HUES64 (cell line): Measurements from ENCODE around the gene SLC12A4.
"Not testable (repeated sequence)": the region's sequence is repeated elsewhere in the genome, so short reads cannot be mapped to it uniquely, and the experiment has no call there.

Source experiments
- H3K27ac ChIP-seq: 2 replicates; pipeline ENCODE4 v1.7.0; 2013; ENCODE audit warnings: low read depth, low read length, inconsistent platforms
- H3K27me3 ChIP-seq: 2 replicates; pipeline ENCODE4 v1.6.1; 2013; ENCODE audit warnings: mild to moderate bottlenecking, low read length; ENCODE audit not compliant: insufficient read depth
- H3K36me3 ChIP-seq: 2 replicates; pipeline ENCODE4 v1.6.1; 2013; ENCODE audit warnings: mild to moderate bottlenecking, low read length; ENCODE audit not compliant: insufficient read depth
- H3K4me1 ChIP-seq: 2 replicates; pipeline ENCODE4 v1.6.1; 2013; ENCODE audit warnings: mild to moderate bottlenecking, low read length, moderate library complexity; ENCODE audit not compliant: insufficient read depth
- H3K4me3 ChIP-seq: 2 replicates; pipeline ENCODE4 v1.5.1; 2013; ENCODE audit warnings: mild to moderate bottlenecking, low read length, moderate library complexity
- H3K9ac ChIP-seq: 2 replicates; pipeline ENCODE4 v1.6.1; 2013; ENCODE audit warnings: mild to moderate bottlenecking, low read depth, low read length
- H3K9me3 ChIP-seq: 2 replicates; pipeline ENCODE4 v1.6.1; 2013; ENCODE audit warnings: low read depth, low read length; ENCODE audit not compliant: insufficient read depth
- WGBS: fragments of 150-250, 120-280 bp; methylation state at CpG from one replicate; pipeline ENCODE4 v1.1.7; 2013; ENCODE audit warnings: missing lambda C conversion rate; 5-methylcytosine and 5-hydroxymethylcytosine counted together

Gene SLC12A4

DNA sequence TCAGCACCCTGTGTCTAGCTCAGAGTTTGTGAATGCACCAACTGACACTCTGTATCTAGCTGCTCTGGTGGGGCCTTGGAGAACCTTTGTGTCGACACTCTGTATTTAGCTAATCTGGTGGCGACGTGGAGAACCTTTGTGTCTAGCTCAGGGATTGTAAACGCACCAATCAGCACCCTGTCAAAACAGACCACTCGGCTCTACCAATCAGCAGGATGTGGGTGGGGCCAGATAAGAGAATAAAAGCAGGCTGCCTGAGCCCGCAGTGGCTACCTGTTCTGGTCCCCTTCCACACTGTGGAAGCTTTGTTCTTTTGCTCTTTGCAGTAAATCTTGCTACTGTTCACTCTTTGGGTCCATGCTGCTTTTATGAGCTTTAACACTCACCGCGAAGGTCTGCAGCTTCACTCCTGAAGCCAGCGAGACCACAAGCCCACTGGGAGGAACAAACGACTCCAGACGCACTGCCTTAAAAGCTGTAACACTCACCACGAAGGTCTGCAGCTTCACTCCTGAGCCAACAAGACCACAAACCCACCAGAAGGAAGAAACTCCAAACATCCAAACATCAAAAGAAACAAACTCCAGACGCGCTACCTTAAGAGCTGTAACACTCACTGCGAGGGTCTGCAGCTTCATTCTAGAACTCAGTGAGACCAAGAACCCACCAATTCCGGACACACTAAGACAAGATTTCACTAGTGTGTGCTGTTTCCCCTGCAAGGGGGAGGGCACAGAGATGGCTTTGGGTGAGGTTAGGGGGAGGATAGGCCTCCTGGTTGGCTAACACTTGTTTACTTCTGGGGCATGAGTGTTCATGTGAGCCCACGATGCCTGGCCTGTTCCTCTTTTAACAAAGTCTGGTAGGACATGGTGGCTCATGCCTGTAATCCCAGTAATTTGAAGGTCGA is 30.6 kb upstream of the SLC12A4 start, which contains the start of gene DPEP2:
Gene DPEP2, minus strand, starts transcription at position 706 of the 910 bp plus-strand sequence. CDS start 6,272 bp downstream, outside the sequence.
- H3K27ac ChIP-seq, H3K9me3 ChIP-seq, H3K4me3 ChIP-seq, H3K9ac ChIP-seq, H3K36me3 ChIP-seq, H3K4me1 ChIP-seq, H3K27me3 ChIP-seq: not testable (repeated sequence)
- 94% methylated on average over 18 of the region's 18 CpGs for WGBS

DNA sequence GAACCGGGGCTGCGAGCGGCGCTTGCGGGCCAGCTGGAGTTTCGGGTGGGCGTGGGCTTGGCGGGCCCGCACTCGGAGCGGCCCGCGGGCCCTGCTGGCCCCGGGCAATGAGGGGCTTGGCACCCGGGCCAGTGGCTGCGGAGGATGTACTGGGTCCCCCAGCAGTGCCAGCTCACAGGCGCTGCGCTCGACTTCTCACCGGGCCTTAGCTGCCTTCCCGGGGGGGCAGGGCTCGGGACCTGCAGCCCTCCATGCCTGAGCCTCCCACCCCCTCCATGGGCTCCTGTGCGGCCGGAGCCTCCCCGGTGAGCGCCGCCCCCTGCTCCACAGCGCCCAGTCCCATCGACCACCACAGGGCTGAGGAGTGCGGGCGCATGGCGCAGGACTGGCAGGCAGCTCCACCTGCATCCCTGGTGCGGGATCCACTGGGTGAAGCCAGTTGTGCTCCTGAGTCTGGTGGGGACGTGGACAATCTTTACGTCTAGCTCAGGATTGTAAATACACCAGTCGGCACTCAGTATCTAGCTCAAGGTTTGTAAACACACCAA is 29.9 kb upstream of the SLC12A4 start:
- H3K36me3 ChIP-seq, H3K27ac ChIP-seq, H3K9me3 ChIP-seq, H3K4me3 ChIP-seq, H3K4me1 ChIP-seq, H3K27me3 ChIP-seq, H3K9ac ChIP-seq: not testable (repeated sequence)
- WGBS: 96% methylated on average over 36 of the region's 36 CpGs

DNA sequence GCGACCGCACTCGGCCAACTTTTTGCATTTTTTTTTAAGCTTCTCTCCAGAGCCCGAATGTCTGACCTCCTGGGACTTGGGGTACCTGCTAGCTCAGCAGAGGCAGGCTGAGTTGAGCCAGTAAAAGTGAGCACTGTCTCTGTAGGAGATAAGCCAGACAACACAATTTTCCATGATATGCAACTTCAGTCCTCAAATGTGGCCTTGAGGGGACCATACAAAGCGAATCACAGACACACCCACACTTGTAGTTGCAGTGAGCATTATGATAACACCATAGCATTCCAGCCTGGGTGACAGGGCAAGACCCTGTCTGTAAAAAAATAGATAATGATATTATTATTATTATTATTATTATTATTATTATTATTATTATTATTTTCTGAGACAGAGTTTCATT is 28.2 kb upstream of the SLC12A4 start:
- WGBS: 98% methylated on average over 5 of the region's 5 CpGs
- Histone ChIP-seq H3K4me1 (no peaks in the 10 kb centered on the region), H3K36me3 (no peaks in the 10 kb centered on the region), H3K27ac (no peak overlapping the region), H3K9ac (no peak overlapping the region), H3K9me3 (no peaks in the 10 kb centered on the region), H3K4me3 (no peak overlapping the region), H3K27me3 (peaks cover 13% of the 10 kb centered on the region)

DNA sequence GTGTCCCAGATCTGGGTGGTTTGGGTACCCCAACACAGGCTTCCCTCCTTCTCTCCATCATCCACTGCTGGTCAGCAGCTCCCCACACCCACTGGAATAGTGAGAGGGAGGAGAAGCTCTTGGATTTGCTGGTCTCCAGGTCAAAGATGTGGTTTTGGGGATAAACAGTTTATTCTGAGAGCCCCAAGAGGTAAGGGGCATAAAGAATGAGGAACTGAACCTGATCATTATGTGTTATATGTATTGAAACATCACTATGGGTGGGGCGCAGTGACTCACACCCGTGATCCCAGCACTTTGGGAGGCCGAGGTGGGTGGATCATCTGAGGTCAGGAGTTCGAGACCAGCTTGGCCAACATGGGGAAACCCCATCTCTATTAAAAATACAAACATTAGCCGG is 27.0 kb upstream of the SLC12A4 start:
- H3K27me3 ChIP-seq: peaks cover 13% of the 10 kb centered on the region
- H3K9ac ChIP-seq: no peak overlapping the region
- 90% methylated on average over 5 of the region's 5 CpGs for WGBS
- H3K4me3 ChIP-seq: no peak overlapping the region
- H3K9me3 ChIP-seq: no peaks in the 10 kb centered on the region
- no peak overlapping the region for H3K27ac ChIP-seq
- no peaks in the 10 kb centered on the region for H3K4me1 ChIP-seq
- H3K36me3 ChIP-seq: no peaks in the 10 kb centered on the region

DNA sequence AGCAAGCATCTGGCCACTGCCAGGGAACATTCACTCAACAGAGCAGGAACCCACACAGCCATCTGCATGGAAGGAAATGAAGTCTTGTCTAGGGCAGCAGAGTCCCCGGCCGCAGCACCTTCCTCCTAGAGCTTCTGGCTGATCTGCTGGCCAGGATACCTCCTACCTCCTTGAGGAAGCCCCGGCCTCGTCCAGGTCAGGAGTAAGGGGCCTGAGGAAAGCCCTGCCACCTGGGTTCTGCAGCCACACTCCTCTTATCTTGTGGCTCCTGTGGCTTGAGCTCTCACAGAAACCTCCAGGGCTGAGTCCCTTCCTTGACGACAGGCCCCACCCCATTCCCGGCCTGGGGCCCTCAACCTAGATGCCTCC is 25.6 kb upstream of the SLC12A4 start:
- not testable (repeated sequence) for H3K9ac ChIP-seq, H3K27ac ChIP-seq

DNA sequence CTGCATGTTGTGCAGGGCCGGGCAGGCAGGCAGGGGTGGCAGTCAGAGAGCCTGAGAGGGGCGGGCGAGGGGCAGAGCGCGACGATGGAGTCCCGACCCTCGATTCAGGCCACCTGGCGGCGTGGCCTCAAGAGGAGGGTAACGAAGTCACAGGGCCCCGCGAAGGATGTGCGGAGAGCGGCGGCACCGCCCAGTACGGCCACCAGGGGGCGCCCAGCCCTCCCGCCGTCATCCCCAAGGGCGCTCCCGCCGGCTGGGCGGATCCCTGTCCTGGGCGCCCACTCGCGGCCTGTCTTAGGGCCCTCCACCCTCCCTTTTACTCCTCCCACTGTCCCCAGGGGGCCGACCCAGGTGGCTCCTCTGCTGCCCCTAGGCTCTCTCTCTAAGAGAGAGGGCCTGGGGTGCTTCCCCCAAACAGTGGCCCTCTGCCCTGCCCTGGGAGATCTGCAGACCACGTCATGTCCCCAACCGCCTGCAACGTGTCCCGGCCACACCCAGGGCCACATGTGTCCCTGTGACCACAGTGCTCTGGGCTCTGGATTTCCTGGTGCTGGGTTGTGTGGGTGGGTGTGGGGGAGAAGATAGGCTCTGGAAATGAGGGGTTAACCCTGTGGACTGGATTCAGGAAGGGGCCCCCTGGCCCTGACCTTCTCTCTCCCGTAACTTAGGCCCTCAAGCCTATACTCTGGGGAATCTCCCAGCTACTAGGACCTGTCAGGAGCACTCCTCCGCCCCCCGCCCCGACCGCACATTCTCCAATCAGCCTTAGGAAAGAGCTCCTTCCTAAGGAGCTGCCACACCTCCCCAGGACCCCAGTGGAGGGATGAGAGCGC is 25.0 kb upstream of the SLC12A4 start:
- no peak overlapping the region for H3K4me3 ChIP-seq
- WGBS: 23% methylated on average over 39 of the region's 39 CpGs
- no peaks in the 10 kb centered on the region for H3K36me3 ChIP-seq
- no peak overlapping the region for H3K27ac ChIP-seq
- no peaks in the 10 kb centered on the region for H3K9me3 ChIP-seq
- H3K4me1 ChIP-seq: no peaks in the 10 kb centered on the region
- H3K9ac ChIP-seq: no peak overlapping the region
- peaks cover 13% of the 10 kb centered on the region for H3K27me3 ChIP-seq

More for the DNA sequence above, 25.6 kb upstream of the SLC12A4 start:
- not testable (repeated sequence) for H3K4me3 ChIP-seq, H3K9me3 ChIP-seq, H3K4me1 ChIP-seq, H3K36me3 ChIP-seq
- peaks cover 13% of the 10 kb centered on the region for H3K27me3 ChIP-seq
- WGBS: 91% methylated on average over 4 of the region's 6 CpGs

DNA sequence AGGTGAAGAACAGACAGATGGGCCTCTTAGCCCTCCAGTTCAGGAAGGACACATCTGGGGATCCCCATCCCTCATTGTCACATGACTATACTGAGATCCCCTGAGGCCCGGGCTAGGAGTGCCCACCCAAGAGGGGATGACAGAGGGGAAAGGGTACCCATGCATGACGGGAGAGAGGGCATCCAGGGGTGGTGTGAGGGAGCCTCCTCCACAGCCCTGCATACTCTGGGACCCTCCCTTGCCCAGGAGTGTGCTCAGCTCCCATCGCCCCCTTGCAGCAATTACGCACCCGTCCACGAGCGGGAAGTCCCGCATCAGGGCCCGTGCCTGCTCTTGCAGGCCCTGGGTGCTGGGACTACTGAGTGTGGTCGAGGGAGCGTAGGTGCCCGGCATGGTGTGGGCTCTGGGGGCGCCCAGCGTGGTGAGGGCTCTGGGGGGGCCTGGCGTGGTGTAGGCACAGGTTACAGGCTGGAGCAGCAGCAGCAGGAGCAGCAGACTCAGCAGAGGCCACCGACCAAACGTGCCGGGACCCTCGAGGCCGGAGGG is 24.3 kb upstream of the SLC12A4 start:
- Histone ChIP-seq H3K4me1 (no peaks in the 10 kb centered on the region), H3K9ac (no peak overlapping the region), H3K27me3 (peaks cover 13% of the 10 kb centered on the region), H3K36me3 (no peaks in the 10 kb centered on the region), H3K4me3 (no peak overlapping the region), H3K27ac (no peak overlapping the region), H3K9me3 (no peaks in the 10 kb centered on the region)
- 81% methylated on average over 19 of the region's 20 CpGs for WGBS

DNA sequence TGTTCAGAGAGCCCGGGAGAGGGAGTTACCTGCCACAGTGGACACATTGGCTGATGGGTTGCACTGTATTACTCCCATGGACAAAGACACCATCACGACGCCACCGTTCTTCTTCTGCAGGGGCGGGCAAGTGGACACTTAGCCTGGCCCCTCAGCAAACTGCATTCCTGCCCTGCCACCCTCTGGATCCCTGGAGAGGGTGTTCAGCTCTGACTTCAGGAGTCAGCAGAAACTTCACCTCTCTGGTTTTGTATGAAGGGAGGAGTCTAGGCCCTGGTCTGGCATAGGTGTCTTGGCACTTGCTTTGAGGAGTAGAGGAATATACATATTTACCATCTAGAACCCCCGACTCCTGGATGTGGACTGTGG is 21.6 kb upstream of the SLC12A4 start:
- Histone ChIP-seq H3K36me3 (no peaks in the 10 kb centered on the region), H3K27me3 (peaks cover 13% of the 10 kb centered on the region), H3K9ac (no peak overlapping the region), H3K4me1 (no peaks in the 10 kb centered on the region), H3K9me3 (no peaks in the 10 kb centered on the region), H3K4me3 (no peak overlapping the region), H3K27ac (no peak overlapping the region)
- 92% methylated on average over 6 of the region's 6 CpGs for WGBS

DNA sequence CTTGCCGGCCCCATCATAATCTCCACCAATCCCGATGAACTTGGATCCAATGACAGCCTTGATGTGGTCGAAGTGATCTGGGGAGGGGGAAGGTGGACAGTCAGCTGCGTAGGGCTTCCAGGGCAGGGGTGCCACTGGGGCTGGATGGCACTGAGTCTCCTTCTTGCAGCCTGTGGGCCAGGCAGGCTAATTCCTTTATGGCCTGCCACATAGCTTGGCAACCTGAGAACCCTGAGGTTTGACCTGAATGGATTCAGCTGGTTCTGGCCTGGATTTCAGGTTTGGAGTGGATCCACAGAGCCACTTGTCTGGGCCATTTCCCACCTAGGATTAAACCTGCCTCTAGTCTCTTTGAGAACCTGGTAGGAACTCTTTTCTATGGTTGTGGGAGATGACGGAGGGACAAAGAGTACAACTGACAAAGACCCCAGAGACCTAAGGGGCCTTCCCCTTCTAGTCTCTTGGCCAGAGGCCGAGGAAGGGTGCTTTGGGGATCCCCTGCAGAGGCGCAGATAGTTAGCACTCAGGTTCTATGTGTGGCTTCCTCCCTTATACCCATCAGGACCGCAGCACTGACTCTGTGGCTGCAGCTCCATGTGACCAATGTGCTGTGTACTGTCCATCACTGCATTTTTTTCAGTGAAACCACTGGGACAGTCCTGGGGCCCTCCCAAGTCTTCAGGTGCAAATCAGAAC is 21.0 kb upstream of the SLC12A4 start:
- no peaks in the 10 kb centered on the region for H3K4me1 ChIP-seq
- H3K9me3 ChIP-seq: no peaks in the 10 kb centered on the region
- H3K36me3 ChIP-seq: no peaks in the 10 kb centered on the region
- 96% methylated on average over 8 of the region's 8 CpGs for WGBS
- H3K27me3 ChIP-seq: peaks cover 13% of the 10 kb centered on the region
- H3K9ac ChIP-seq: no peak overlapping the region
- H3K4me3 ChIP-seq: no peak overlapping the region
- H3K27ac ChIP-seq: no peak overlapping the region

DNA sequence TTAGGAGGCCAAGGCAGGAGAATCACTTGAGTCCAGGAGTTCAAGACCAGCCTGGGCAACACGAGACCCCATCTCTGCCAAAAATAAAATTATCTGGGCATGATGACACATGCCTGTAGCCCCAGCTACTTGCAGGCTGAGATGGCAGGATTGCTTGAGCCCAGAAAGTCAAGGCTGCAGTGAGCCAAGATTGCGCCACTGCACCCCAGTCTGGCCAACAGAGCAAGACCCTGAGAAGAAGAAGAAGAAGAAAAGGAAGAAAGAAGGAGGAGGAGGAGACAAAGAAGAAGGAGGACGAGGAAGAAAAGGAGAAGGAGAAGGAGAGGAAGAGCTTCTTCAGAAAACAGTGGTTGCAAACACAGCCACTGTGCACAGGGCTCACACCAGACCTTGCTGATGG is 20.2 kb upstream of the SLC12A4 start:
- H3K9ac ChIP-seq: no peak overlapping the region
- WGBS: 80% methylated on average over 3 of the region's 3 CpGs
- H3K27ac ChIP-seq: no peak overlapping the region
- no peaks in the 10 kb centered on the region for H3K4me1 ChIP-seq
- H3K4me3 ChIP-seq: no peak overlapping the region
- H3K27me3 ChIP-seq: peaks cover 13% of the 10 kb centered on the region
- H3K36me3 ChIP-seq: no peaks in the 10 kb centered on the region
- H3K9me3 ChIP-seq: no peaks in the 10 kb centered on the region
